ENCODE data around the gene SLIT3. TPM values are rescaled to one million over a fixed set of nuclear protein-coding genes. Genes with fewer than 3 reads are reported as not detected.

SLIT3 gene
- total and polyA plus RNA-seq, 10 of the 15 experiments (the other 5 are each of a cell fraction or from before 2014, with no cell fraction given), result 0.05 TPM; not detected in 9

DNA sequence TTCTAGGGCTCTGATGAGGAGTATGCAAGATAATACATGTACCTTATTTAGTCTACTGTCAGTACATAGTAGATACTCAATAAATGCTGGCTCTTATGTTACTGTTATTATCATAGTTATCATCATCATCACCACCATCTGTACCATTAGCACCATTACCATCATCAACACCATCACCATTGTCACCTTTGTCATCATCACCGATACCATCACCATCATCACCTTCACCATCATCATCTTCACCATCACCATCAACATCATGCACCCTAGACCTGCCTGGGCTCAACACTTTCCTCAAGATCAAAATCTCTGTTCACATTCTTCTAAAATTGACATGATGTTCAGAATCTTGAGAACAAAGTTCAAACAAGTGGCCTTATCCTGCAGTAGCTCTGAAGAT lies 595.6 kb downstream of the SLIT3 start (continued):
- TF ChIP-seq SIN3A (IDR thresholded peaks at IDR 0.05; ENCODE audit: low read depth, low read length), result no peak
- no peak for TF ChIP-seq BACH1 (IDR thresholded peaks at IDR 0.05; ENCODE audit: borderline replicate concordance)
- no peak for TF ChIP-seq HDGF (IDR thresholded peaks at IDR 0.05)
- TF ChIP-seq, protein P1, sequence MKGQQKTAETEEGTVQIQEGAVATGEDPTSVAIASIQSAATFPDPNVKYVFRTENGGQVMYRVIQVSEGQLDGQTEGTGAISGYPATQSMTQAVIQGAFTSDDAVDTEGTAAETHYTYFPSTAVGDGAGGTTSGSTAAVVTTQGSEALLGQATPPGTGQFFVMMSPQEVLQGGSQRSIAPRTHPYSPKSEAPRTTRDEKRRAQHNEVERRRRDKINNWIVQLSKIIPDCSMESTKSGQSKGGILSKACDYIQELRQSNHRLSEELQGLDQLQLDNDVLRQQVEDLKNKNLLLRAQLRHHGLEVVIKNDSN (IDR thresholded peaks at IDR 0.05; ENCODE audit: borderline replicate concordance, extremely low read length, insufficient read depth, low read depth, low read length), result no peak

DNA sequence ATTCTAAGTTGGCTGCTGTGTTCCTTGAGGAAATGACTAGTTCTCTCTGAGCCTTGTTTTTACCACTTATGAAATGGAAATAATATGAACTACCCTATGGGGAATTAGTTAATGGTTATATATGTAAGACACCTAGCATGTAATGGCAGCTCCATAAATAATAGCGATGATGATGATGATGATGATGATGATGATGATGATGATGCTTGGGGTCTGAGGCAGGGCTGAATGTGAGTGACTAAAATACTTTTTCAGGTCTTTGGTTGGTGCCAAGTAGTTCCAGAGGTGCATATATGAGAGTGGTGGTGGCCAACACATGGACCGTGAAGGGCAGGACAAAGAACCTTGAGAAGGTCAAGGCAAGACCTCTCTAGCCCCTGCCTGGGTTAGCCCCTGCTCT lies 598.4 kb downstream of the SLIT3 start:
- Histone ChIP-seq H4K20me1 (ENCODE audit: control insufficient read depth, insufficient read depth) (no peaks in the 10 kb centered on the region), H3K4me3 (no peak overlapping the region), H3K36me3 (ENCODE audit: control insufficient read depth in 2 of 2, insufficient read depth in 2 of 2, low read length in 1 of 2) (no peaks in the 10 kb centered on the region), H3K79me2 (ENCODE audit: control insufficient read depth, insufficient read depth, low read length) (no peaks in the 10 kb centered on the region), H3K4me2 (ENCODE audit: control insufficient read depth, insufficient read depth) (no peak overlapping the region), H3K9me3 (replicated peaks; ENCODE audit: control insufficient read depth, insufficient read depth, low read length) (no peaks in the 10 kb centered on the region), H3K4me1 (ENCODE audit: control insufficient read depth, insufficient read depth, low read length) (no peaks in the 10 kb centered on the region), H3K27ac (ENCODE audit: control insufficient read depth, insufficient read depth) (no peak overlapping the region), H3K9ac (ENCODE audit: control insufficient read depth, insufficient read depth, low read length) (no peak overlapping the region), H3K27me3 (replicated peaks in 1 of 2; ENCODE audit: control insufficient read depth in 2 of 2, insufficient read depth in 2 of 2, low read length in 1 of 2) (no peaks in the 10 kb centered on the region; a peak in 1 of 4 replicates), H2AFZ (ENCODE audit: control insufficient read depth, low read depth, low read length) (no peak overlapping the region)
- intact Hi-C loops (cut with micrococcal nuclease; ENCODE audit: unreplicated experiment) (loop anchor here (10.0 kb wide), 1 partner anchor 242 kb away; no protein-coding TSS in a partner anchor), in situ Hi-C loops (cut with MboI) (no loop called here)
- no peak for TF ChIP-seq LARP7 (IDR thresholded peaks at IDR 0.05)
- no peak for TF ChIP-seq JUND (IDR thresholded peaks at IDR 0.05; ENCODE audit: low read depth, low read length)
- no peak for TF ChIP-seq NFIC (IDR thresholded peaks at IDR 0.05; ENCODE audit: low read depth, low read length)
- RAD21 ChIA-PET (ENCODE audit: unreplicated experiment), result no interaction called here
- BruUV-seq (replicated peaks), result no TSS peak
- DNase-seq (ENCODE audit: low read depth, low spot score) (no peak), ATAC-seq (no peak), FAIRE-seq (no peak)
- WGBS (ENCODE audit: insufficient coverage, insufficient replicate concordance, low lambda C conversion rate, missing lambda C conversion rate), result 78% methylated on average over 2 of the region's 2 CpGs
- CTCF ChIA-PET, result interaction anchor here (0.6 kb wide), 1 partner anchor 119 kb away, joined by 4 read pairs; no protein-coding TSS in a partner anchor
- SMC1A ChIA-PET (ENCODE audit: uncharacterized antibody, unreplicated experiment), result no interaction called here
- POLR2A ChIA-PET, result no interaction called here
